A673 (cell line): Measurements from ENCODE around the gene COBLL1. TPM values are rescaled to one million over a fixed set of nuclear protein-coding genes. Genes with fewer than 3 reads are reported as not detected.

Source experiments
- BruUV-seq: library from RNA; stranded (reverse); fragments of 400-500 nt; replicated peaks from 2 replicates; lab custom pipeline; 2021; lab: Mats Ljungman, UMichigan
- CTCF ChIA-PET: fragments of 300-600 bp; sonication (Branson Sonifier 250); formaldehyde crosslinking; loops from one replicate; lab custom pipeline; 2022; ENCODE audit warnings: antibody characterized with exemption; lab: Charles Lee
- POLR2A ChIA-PET: fragments of 300-600 bp; sonication (Branson Sonifier 250); formaldehyde crosslinking; loops from one replicate; lab custom pipeline; 2022; ENCODE audit warnings: antibody characterized with exemption; ENCODE audit not compliant: low non-redundant PET; lab: Charles Lee
- DNase-seq: peaks from one replicate; pipeline ENCODE4 v3.0.0-alpha.2; 2015; ENCODE audit warnings: low spot score
- H3K27ac ChIP-seq: fragments of 200-600 bp; sonication (generic); 2 replicates; pipeline ENCODE4 v1.5.1; 2016; ENCODE audit warnings: mixed run types, low read depth, mild to moderate bottlenecking, mixed read lengths, antibody characterized with exemption, low read length; ENCODE audit not compliant: poor library complexity, severe bottlenecking
- H3K27me3 ChIP-seq: fragments of 200-600 bp; sonication (generic); replicated peaks from 2 replicates; pipeline ENCODE4 v1.6.1; 2017; ENCODE audit warnings: mixed run types, low read depth, mild to moderate bottlenecking, mixed read lengths, antibody characterized with exemption, low read length; ENCODE audit not compliant: insufficient read depth, poor library complexity
- H3K36me3 ChIP-seq: fragments of 200-600 bp; sonication (generic); 2 replicates; pipeline ENCODE4 v1.6.1; 2016; ENCODE audit warnings: mixed run types, mild to moderate bottlenecking, mixed read lengths, antibody characterized with exemption, low read length; ENCODE audit not compliant: insufficient read depth, poor library complexity, severe bottlenecking
- H3K4me1 ChIP-seq: fragments of 200-600 bp; sonication (generic); 2 replicates; pipeline ENCODE4 v1.6.1; 2017; ENCODE audit warnings: mixed run types, mild to moderate bottlenecking, mixed read lengths, antibody characterized with exemption, low read length; ENCODE audit not compliant: insufficient read depth, poor library complexity, severe bottlenecking
- H3K4me3 ChIP-seq: fragments of 200-600 bp; sonication (generic); 2 replicates; pipeline ENCODE4 v1.5.1; 2016; ENCODE audit warnings: low read depth, mixed run types, mild to moderate bottlenecking, mixed read lengths, low read length; ENCODE audit not compliant: poor library complexity, severe bottlenecking
- H3K9me3 ChIP-seq: fragments of 200-600 bp; sonication (generic); 2 replicates; pipeline ENCODE4 v1.6.1; 2016; ENCODE audit warnings: mixed run types, low read depth, mild to moderate bottlenecking, mixed read lengths, antibody characterized with exemption, low read length; ENCODE audit not compliant: poor library complexity, severe bottlenecking
- CTCF ChIP-seq: fragments of 300-800, 200-600 bp; sonication (generic); conservative IDR thresholded peaks from 2 replicates; pipeline ENCODE4 v1.5.1; 2017; ENCODE audit warnings: low read depth, mild to moderate bottlenecking, antibody characterized with exemption, low read length, moderate library complexity, mixed read lengths
- EZH2 ChIP-seq: fragments of 200-600 bp; sonication (generic); IDR thresholded peaks from 2 replicates; pipeline ENCODE4 v1.6.1; 2017; ENCODE audit warnings: borderline replicate concordance, low read depth, mild to moderate bottlenecking, mixed read lengths, antibody characterized with exemption, low read length; ENCODE audit not compliant: poor library complexity, severe bottlenecking
- intact Hi-C: fragments of 100-400 bp; cut with micrococcal nuclease; formaldehyde crosslinking; loops from one replicate; pipeline ENCODE4 v1.10.0; 2022; ENCODE audit not compliant: unreplicated experiment
- total RNA-seq: library from RNA; stranded (reverse); gene quantifications from 2 replicates; pipeline ENCODE4 v1.2.3, GENCODE V29; 2021

COBLL1 gene
- total RNA-seq, 1 experiment from 2014 or later, result 6.6 TPM

GRCh38 chr2:164802095-164802707, 39.4 kb downstream of the COBLL1 start:
- CTCF ChIA-PET, result no interaction called here
- BruUV-seq, result no TSS peak
- DNase-seq, result no peak
- POLR2A ChIA-PET, result no interaction called here
- intact Hi-C loops, result no loop called here
- Histone ChIP-seq H3K27ac (no peak overlapping the region), H3K4me3 (no peak overlapping the region), H3K9me3 (no peaks in the 10 kb centered on the region), H3K36me3 (no peaks in the 10 kb centered on the region), H3K4me1 (no peaks in the 10 kb centered on the region), H3K27me3 (no peaks in the 10 kb centered on the region)
- TF ChIP-seq CTCF, result no peak
- no peak for TF ChIP-seq EZH2

GRCh38 chr2:164800572-164800971, 41.1 kb downstream of the COBLL1 start:
- no peak for TF ChIP-seq EZH2
- TF ChIP-seq CTCF, result no peak
- BruUV-seq, result no TSS peak
- no peaks in the 10 kb centered on the region for H3K27me3 ChIP-seq
- no peak overlapping the region for H3K27ac ChIP-seq
- H3K4me3 ChIP-seq, result no peak overlapping the region
- ChIA-PET CTCF (no interaction called here), POLR2A (no interaction called here)
- intact Hi-C loops, result no loop called here
- no peak for DNase-seq
- H3K4me1 ChIP-seq, result no peaks in the 10 kb centered on the region
- no peaks in the 10 kb centered on the region for H3K9me3 ChIP-seq
- no peaks in the 10 kb centered on the region for H3K36me3 ChIP-seq

GRCh38 chr2:164797627-164798026, 44.0 kb downstream of the COBLL1 start:
- Histone ChIP-seq H3K4me1 (no peaks in the 10 kb centered on the region), H3K27ac (no peak overlapping the region), H3K27me3 (no peaks in the 10 kb centered on the region), H3K9me3 (no peaks in the 10 kb centered on the region), H3K4me3 (no peak overlapping the region), H3K36me3 (no peaks in the 10 kb centered on the region)
- BruUV-seq, result no TSS peak
- CTCF ChIA-PET, result no interaction called here
- intact Hi-C loops, result no loop called here
- no peak for DNase-seq
- TF ChIP-seq CTCF, result no peak
- TF ChIP-seq EZH2, result no peak
- POLR2A ChIA-PET, result no interaction called here
